ENCODE data around the gene CHCHD3. TPM values are rescaled to one million over a fixed set of nuclear protein-coding genes. Genes with fewer than 3 reads are reported as not detected.

Gene CHCHD3
- polyA plus RNA-seq, 1 donor, result 66.2 TPM

DNA sequence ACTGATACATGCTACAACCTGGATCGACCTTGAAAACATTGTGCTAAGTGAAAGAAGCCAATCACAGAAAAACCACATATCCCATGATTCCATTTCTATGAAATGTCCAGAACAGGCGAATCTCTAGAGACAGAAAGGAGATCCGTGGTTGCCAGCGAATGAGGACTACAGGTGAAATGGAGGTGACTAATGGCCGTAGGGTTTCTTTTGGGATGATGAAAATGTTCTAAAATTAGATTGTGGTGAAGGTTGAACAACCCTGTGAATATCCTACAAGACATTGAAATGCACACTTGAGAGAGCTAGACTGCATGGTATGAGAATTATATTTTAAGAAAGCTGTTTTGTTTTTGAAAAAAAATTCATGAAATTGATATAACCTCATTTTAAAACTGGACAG lies 317.1 kb downstream of the CHCHD3 start:
- no peak for DNase-seq

DNA sequence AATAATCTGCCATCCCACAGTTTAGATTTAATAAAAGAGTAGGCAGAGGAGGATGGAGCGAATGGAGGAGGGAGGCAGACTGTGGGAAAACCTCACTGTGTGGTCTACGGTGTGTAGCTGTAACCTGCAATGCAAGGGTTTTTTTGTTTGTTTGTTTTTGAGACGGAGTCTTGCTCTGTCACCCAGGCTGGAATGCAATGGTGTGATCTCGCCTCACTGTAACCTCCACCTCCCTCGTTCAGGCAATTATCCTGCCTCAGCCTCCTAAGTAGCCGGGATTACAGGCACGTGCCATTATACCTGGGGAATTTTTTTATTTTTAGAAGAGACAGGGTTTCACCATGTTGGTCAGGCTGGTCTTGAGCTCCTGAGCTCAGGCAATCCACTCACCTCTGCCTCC lies 321.0 kb downstream of the CHCHD3 start:
- DNase-seq, result no peak

DNA sequence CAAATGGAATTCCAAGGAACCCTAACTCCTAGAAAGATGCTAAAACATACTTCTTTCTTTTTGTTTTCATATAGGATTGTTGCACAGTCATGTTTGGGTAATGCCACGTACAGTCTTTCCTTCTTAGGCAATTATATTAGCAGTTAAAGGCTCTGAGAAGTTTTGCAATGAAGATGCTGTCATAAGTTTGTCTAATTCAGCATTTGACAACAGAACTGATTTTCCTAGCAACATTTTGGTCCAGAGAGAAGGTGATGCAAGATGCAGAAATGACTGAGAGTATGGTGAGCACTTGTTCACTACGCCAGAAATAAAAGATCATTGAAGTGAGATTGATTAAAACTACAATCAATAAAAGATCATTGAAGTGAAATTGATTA lies 321.7 kb downstream of the CHCHD3 start:
- DNase-seq, result no peak

DNA sequence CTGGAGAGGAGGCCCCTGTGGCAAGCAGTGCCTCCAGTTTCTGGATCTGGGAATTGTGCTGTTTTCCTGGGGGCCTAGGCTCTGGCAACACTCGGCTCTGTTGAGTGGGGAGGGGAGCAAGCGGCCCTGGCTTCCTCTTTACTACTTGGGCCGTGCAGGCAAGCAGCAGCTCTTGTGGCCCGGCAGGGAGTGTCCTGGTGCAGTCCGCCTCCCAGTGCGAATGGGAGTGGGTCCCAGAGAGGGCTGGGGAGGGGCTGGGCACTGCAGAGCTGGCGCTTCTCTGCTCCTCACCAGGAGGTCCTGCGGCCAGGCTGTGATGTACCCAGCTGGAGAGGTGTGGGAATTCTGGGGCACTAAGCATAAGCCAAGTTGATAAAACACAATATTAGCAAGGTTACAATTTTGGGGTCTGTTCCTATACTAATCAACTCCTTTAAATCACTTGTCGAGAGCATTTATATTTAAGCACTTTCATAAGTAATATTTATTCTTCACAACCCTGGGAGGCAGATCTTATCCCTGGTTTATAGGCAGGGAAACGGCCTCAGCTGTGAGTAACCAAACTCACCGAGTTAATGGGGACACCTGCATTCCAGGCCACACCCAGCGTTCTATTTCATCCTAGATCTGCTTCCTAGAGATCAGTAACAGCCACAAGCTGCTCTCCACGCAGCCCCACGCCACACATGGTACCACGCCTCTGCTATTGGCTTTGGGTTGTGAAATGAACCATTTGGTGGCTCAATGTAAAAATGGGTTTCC lies 322.2 kb downstream of the CHCHD3 start:
- DNase-seq, result no peak

DNA sequence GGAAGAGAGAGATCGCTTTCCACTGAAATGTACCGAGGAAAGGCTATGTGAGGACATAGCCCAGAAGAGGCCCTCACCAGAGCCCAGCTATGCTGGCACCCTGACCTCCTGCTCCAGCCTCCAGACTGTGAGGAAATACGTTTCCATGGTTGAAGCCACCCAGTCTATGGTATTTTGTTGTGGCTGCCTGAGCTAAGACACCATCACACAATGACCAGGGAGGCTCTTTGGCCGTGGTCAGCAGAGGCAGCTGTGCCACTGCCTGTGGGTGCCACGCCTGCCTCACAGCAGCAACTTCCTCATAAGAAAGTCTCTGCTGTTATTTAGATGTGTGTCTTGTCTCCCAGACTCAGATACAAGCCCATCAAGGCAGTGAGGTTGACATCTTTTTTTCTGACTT lies 322.9 kb downstream of the CHCHD3 start:
- DNase-seq, result no peak

DNA sequence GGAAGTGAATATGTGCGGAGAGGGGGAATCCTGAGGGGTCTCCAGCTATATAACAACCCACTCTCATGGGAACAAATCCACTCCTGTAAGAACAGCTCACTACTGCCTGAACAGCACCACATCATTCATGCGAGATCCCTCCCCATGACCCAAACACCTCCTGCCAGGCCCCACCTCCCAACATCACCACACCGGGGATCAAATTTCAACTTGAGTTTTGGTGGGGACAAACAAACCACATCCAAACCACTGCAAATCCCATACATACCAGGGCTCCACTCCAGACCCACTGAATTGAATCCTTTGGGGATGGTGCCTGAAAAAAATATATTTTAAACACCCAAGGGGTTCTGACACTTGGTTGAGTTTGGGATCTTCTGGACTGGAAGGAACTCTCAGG lies 324.1 kb downstream of the CHCHD3 start:
- no peak for DNase-seq

DNA sequence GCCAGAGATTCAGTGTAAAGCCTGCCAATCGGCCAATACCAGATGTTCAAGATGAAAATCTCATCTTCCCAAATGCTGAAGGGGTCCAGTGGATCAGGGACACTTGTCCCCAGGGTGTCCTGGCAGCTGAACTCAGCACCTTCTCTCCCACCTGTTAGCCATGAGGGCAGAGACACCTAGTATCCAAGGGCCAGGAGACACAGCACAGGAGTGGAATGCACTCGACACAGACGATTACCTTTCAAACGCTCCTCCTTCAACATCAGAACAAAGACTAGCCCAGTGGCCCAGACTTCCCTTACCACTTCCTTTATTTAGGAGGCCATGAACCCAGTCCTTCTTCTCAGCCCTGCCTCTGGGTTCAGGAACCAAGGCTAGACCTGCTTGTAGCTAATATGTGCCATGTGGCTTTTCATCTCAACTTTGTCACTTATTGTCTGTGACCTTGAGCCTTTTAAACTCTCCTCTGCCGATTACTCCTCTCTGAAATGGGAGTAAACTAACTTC lies 325.4 kb downstream of the CHCHD3 start:
- no peak for DNase-seq

DNA sequence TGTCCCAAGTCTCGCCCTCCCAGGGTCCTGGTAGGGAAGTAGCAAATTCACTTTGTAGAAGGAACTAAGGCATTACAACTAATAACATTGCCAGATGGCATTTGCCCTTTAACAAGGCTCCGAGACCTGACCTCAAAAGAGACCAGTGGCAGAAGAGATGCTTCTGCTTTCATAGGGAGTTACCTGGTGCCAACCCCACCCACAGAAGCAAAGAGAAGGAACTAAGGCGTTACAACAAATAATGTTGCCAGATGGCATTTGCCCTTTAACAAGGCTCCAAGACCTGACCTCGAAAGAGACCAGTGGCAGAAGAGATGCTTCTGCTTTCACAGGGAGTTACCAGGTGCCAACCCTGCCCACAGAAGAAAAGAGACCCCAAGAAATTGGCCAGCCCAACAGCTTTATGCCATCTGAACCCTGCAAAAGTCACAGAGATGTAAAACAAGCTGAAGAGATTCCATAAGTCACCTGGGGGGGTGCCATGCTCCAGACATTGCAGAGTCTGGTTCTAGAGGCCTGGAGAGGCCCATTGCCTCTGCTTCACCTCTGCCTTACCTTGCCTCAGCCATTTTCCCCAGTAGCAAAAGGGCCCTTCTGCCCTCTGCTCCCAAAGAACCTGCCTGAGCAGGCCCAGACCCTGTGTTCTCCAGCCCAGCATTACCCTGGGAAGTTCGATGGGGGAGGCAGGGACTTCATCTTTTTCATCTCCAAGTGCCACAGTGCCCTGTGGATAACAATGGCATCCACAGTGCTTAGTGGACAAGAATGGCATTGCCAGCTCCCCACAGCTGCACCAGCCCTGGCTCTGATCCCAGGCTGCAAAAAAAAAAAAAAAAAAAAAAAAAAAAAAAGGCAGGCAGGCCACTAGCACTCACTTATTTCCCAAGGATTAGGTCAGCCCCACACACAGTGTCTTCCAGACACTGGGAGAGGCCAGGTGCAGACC lies 326.1 kb downstream of the CHCHD3 start:
- DNase-seq, result peak; percentile 13

DNA sequence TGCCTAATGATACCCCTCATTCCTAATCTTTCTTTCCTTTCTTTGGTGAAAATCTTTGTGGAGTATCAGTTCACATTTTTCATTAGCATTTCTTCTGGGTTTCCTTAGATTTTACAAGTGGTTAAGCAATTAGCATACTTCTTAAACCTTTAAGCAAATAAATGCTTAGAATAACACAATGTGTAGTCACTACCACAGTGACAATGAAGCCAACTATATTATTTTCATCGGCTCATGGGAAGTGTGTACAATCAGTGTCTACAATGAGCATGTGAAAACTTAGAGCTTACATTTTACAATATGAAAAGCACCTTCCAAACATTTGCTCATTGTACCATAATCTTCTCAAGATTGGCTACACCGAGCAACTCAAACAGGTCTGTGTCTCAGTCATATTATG lies 329.5 kb downstream of the CHCHD3 start:
- no peak for DNase-seq

DNA sequence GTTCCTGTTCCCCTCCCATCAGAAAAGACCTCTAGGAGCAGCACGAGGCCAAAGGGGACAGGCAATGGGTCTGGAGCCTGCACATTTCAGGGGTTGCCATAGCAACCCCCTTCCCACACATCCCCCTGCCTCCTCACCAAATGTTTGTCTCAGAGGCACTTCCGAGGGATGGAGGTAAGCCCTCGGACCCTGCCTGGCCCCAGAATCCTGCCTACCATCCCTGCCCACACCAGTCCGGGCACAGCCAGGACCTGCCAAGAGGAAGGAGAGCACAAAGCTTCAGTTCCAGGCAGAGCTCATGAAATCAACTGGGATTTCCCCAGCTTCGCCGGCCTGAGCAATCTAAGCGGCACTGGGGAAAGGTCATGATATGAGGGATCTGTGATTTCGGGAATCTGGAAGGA lies 330.6 kb downstream of the CHCHD3 start:
- DNase-seq, result no peak

DNA sequence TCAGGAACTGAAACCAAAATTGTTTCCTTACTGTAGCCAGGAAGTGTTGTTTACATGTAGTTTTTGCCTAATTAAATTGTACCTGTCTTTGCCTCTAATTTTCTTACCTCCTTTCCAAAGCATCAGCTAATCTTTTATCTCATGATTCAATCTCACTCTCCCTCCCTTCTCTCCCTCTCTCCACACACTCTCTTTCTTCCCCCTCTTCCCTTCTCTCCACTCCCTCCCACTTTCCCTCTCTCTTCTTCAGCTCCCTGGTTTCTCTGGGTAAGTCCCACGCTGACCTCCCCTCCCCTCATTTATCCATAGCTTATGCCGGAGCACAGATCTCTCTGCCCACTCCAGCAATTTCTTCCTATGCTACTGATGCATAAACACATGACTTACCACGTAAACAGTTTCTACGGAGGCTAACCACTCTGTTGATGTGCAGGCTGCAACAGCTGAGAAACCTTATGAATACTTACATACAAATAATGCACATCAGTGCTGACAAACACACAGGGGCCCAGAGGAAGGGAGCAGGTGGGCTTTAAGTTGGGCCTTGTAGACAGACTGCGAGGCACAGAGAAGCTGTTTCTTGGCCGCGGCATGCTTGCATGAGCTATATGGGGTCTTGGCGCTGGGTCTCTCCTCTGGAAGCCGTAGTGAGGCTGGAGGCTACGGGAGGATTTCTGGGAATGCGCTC lies 331.2 kb downstream of the CHCHD3 start:
- peak; percentile 8 for DNase-seq

DNA sequence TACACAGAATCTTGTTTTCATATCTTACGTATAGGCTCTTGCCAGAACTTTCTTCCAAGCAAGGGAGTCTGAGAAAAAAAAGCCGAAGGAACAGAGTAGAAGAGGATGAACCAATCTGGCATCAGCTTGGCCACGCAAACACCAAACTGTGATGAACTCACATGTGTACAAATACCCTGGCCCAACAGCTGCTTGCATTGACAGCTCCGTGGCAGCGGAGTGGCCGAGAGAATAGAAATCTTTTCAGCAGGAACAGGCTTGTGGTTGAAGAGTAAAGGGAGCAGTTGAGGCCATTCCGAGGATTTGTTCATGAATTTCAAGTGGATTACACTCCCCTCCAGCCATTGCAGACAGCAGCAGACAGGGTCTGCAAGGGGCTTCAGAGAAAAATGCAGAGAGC lies 331.8 kb downstream of the CHCHD3 start:
- DNase-seq, result no peak

DNA sequence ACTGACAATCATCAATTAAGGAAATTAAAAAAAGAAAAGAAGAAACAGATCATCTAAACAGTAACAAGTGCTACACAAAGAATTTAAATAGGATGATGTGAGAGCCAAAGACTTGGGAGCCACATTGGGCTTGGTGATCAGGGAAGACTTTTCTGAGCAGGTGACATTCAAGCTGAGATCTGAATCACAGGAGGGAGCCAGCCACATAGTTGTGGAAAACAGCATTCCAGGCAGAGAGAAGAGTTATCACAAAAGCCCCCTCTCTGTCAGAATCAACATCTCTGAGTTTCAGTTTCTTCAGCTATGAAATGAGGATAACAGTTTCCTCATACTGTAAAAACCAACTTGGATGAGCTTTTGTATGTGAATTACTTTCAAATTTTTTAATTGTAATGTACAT lies 336.4 kb downstream of the CHCHD3 start:
- no peak for DNase-seq

DNA sequence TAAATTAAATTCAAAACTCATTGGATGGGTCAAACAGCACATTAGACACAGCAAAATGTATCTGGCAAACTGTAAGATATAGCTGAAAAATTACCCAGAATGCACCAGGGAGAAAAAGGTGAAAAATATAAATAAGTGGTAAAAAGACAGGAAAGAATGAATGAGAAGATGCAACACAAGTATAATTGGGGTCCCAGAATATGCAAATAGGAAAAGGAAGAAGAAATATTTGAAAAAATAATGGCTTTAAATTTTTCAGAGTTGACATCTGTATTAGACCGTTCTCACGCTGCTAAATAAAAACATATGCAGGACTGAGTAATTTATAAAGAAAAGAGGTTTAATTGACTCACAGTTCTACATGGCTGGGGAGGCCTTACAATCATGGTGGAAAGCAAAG lies 337.9 kb downstream of the CHCHD3 start:
- DNase-seq, result no peak

DNA sequence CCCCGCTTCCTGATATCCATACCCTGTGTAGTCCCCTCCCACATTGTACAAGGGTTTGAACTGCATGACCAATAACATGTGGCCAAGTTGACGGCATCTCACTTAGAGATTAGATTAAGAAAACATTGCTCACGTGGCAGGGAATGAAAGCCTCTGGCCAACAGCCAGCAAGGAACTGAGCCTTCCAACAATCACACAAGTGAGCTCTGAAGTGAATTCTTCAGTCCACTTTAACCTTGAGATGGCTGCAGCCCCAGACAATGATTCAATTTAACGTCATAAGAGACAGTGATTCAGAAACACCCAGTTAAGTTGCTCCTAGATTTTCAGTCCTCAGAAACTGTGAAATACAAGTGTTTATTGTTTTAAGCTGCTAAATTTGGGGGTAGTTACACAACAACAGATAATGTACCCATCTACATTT lies 339.7 kb downstream of the CHCHD3 start:
- DNase-seq, result no peak

DNA sequence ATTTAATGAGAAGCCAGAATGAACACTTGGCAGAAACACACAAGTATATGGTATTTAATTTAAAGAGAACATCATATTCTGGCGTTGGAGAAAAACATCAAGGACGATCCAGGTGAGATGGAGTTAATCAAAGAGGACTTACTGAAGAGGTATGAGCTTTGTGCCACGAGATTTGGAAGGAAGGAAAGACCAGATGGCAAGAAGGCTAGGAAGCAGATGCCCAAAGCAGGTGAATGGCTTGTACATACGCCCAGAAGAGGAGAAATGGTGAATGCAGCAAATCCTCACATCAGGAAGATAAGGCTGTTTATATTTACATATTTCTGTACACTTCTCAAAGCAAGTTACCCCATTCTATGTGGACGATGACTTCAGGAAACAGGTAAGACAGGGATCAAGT lies 341.7 kb downstream of the CHCHD3 start:
- DNase-seq, result no peak

DNA sequence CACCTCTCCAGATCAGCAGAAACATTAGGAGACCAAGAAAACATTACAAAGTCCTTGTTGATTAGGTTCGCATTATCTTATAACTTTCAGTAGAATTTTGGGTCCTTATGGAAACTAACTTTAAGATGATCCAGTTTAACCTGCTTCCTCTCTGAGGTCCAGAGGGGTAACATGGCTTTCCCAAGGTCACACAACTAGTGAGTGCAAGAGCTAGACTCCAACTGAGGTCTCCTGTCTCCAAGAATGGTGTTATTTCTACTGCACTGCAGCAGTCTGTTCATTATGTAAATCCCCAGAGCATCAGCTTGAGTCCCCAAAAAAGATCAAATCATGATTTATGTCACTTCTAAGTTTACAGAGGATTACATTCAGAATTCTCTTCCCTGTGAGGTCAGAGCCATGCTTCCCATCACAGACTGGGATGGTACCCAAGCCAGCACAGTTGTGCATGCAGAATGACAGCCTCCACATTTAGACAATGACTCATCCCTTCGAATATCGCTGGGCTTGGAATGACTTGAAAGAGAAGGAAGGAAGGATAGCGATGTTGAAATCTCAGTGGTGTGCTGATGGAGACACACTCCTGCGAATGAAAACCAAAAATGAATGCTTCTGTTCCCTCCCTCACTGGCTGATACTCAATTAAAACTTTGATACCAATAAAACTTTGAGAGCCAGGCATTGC lies 342.5 kb downstream of the CHCHD3 start:
- DNase-seq, result no peak

DNA sequence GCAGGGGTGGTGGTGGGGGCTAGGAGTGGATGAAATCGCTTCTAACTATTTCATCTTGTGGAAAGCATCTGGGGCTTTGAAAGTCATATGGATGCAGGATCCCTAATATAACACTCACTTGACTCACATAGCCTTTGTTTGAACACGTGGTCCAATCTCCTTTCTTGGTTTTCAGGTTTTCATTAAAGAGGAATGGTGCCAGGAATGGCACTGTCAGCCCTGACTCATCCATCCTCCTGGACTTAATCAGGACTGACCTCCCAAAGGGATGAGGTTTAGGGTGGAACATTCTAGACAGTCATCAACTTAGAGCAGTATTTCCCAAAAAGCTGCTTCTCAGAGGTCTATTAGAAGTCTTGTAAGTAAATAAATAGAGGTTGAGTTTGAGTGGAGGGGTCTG lies 343.6 kb downstream of the CHCHD3 start:
- no peak for DNase-seq

DNA sequence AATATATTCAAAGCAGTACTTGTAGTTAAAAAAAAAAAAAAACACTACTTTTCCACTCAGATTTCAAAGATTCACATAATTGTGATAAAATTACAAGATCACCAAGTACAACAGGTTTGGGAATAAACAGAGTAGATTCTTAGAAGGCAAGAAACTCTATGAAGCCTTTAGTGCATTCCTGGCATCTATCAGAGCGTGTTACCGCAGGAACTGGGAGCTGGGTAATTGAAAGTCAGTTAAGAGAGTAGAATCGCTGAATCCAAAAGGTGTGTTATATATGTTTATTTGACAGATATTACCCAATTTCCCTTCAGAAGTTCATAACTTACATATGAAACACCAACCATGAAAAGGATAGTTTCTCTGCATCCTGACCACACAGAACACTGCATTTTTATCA lies 346.4 kb downstream of the CHCHD3 start:
- DNase-seq, result no peak
